ENCODE results near the gene FMN1. TPM values are rescaled to one million over a fixed set of nuclear protein-coding genes. Genes with fewer than 3 reads are reported as not detected.
A peak's percentile ranks its signal among the peaks of the same experiment; 100 is the strongest.

FMN1 gene
- total and polyA plus RNA-seq, 2 experiments from 2014 or later = 0.93 to 2.2 TPM

- no peaks in the 10 kb centered on the region for H3K9me2 ChIP-seq (ENCODE audit: insufficient read depth)
- no peaks in the 10 kb centered on the region for H3K9me3 ChIP-seq (ENCODE audit: low read depth)
- H3K4me1 ChIP-seq (ENCODE audit: insufficient read depth) = no peaks in the 10 kb centered on the region
- H2AFZ ChIP-seq = no peak overlapping the region
- H3K4me2 ChIP-seq (ENCODE audit: unreplicated experiment) = no peak overlapping the region
- H3K79me2 ChIP-seq (ENCODE audit: insufficient read depth) = no peaks in the 10 kb centered on the region
- no peaks in the 10 kb centered on the region for H3K36me3 ChIP-seq (ENCODE audit: low read depth)
- no peaks in the 10 kb centered on the region for H3F3A ChIP-seq (ENCODE audit: insufficient read depth)
- WGBS, 2 experiments (ENCODE audit: low coverage in 1 of 2, low lambda C conversion rate in 2 of 2, missing lambda C conversion rate in 2 of 2) = 66 to 68% methylated on average over 2 of the region's 2 CpGs
- H3K27me3 ChIP-seq (replicated peaks; ENCODE audit: insufficient read depth) = peaks cover 8% of the 10 kb centered on the region
- H4K20me1 ChIP-seq (ENCODE audit: insufficient read depth) = no peaks in the 10 kb centered on the region
- no peak overlapping the region for H3K9ac ChIP-seq
- H3K27ac ChIP-seq = no peak overlapping the region
- DNase-seq = no peak
- H3K4me3 ChIP-seq = no peak overlapping the region
- in situ Hi-C loops (cut with MboI) = no loop called here
- TF ChIP-seq EZH2 (IDR thresholded peaks at IDR 0.05; ENCODE audit: insufficient read depth, poor library complexity, severe bottlenecking) (no peak), EZH2phosphoT487 (IDR thresholded peaks at IDR 0.05; ENCODE audit: insufficient read depth, low read depth) (no peak)
Measured at GRCh38 chr15:33218071-33218491, 23.6 kb upstream of the FMN1 start.

- whole genome bisulfite sequencing, 2 experiments (ENCODE audit: low coverage in 1 of 2, low lambda C conversion rate in 2 of 2, missing lambda C conversion rate in 2 of 2) = 78 to 85% methylated on average over 3 of the region's 3 CpGs
- H3K4me2 ChIP-seq (ENCODE audit: unreplicated experiment) = no peak overlapping the region
Measured at GRCh38 chr15:33215941-33216872, 21.7 kb upstream of the FMN1 start.

GRCh38 chr15:33211176-33211808 is 16.8 kb upstream of the FMN1 start:
- Histone ChIP-seq H3K4me2 (ENCODE audit: unreplicated experiment) (no peak overlapping the region), H3K9ac (no peak overlapping the region), H3F3A (ENCODE audit: insufficient read depth) (no peaks in the 10 kb centered on the region), H3K9me2 (ENCODE audit: insufficient read depth) (no peaks in the 10 kb centered on the region), H3K9me3 (ENCODE audit: low read depth) (no peaks in the 10 kb centered on the region), H3K27ac (no peak overlapping the region), H2AFZ (no peak overlapping the region), H3K79me2 (ENCODE audit: insufficient read depth) (no peaks in the 10 kb centered on the region), H3K4me1 (ENCODE audit: insufficient read depth) (no peaks in the 10 kb centered on the region), H4K20me1 (ENCODE audit: insufficient read depth) (no peaks in the 10 kb centered on the region), H3K36me3 (ENCODE audit: low read depth) (no peaks in the 10 kb centered on the region), H3K27me3 (replicated peaks; ENCODE audit: insufficient read depth) (peaks cover 4% of the 10 kb centered on the region; the same call in 1 of the 2 replicates), H3K4me3 (no peak overlapping the region)
- DNase-seq = peak; percentile 16
- 3% methylated on average over 3 of the region's 3 CpGs for WGBS, 2 experiments (ENCODE audit: low coverage in 1 of 2, low lambda C conversion rate in 2 of 2, missing lambda C conversion rate in 2 of 2)
- TF ChIP-seq EZH2 (IDR thresholded peaks at IDR 0.05; ENCODE audit: insufficient read depth, poor library complexity, severe bottlenecking) (no peak), EZH2phosphoT487 (IDR thresholded peaks at IDR 0.05; ENCODE audit: insufficient read depth, low read depth) (no peak)
- in situ Hi-C loops (cut with MboI) = no loop called here

More at GRCh38 chr15:33215941-33216872, 21.7 kb upstream of the FMN1 start:
- DNase-seq = peak; percentile 55
- Histone ChIP-seq H3F3A (ENCODE audit: insufficient read depth) (no peaks in the 10 kb centered on the region), H3K4me1 (ENCODE audit: insufficient read depth) (no peaks in the 10 kb centered on the region), H3K9me2 (ENCODE audit: insufficient read depth) (no peaks in the 10 kb centered on the region), H3K9me3 (ENCODE audit: low read depth) (no peaks in the 10 kb centered on the region), H3K9ac (no peak overlapping the region), H3K79me2 (ENCODE audit: insufficient read depth) (no peaks in the 10 kb centered on the region), H3K4me3 (no peak overlapping the region), H3K27ac (no peak overlapping the region), H4K20me1 (ENCODE audit: insufficient read depth) (no peaks in the 10 kb centered on the region), H2AFZ (no peak overlapping the region), H3K36me3 (ENCODE audit: low read depth) (no peaks in the 10 kb centered on the region), H3K27me3 (replicated peaks; ENCODE audit: insufficient read depth) (peaks cover 8% of the 10 kb centered on the region)
- in situ Hi-C loops (cut with MboI) = no loop called here
- TF ChIP-seq EZH2 (IDR thresholded peaks at IDR 0.05; ENCODE audit: insufficient read depth, poor library complexity, severe bottlenecking) (no peak), EZH2phosphoT487 (IDR thresholded peaks at IDR 0.05; ENCODE audit: insufficient read depth, low read depth) (no peak)

GRCh38 chr15:33209575-33210481 is 15.3 kb upstream of the FMN1 start:
- H3K4me3 ChIP-seq = no peak overlapping the region
- no peaks in the 10 kb centered on the region for H3K9me2 ChIP-seq (ENCODE audit: insufficient read depth)
- H3K27ac ChIP-seq = no peak overlapping the region
- in situ Hi-C loops (cut with MboI) = no loop called here
- H2AFZ ChIP-seq = no peak overlapping the region
- DNase-seq = no peak
- no peaks in the 10 kb centered on the region for H3K4me1 ChIP-seq (ENCODE audit: insufficient read depth)
- H3K27me3 ChIP-seq (replicated peaks; ENCODE audit: insufficient read depth) = peaks cover 4% of the 10 kb centered on the region; the same call in 1 of the 2 replicates
- no peak overlapping the region for H3K4me2 ChIP-seq (ENCODE audit: unreplicated experiment)
- H3K9ac ChIP-seq = no peak overlapping the region
- H4K20me1 ChIP-seq (ENCODE audit: insufficient read depth) = no peaks in the 10 kb centered on the region
- no peak for TF ChIP-seq EZH2 (IDR thresholded peaks at IDR 0.05; ENCODE audit: insufficient read depth, poor library complexity, severe bottlenecking)
- TF ChIP-seq EZH2phosphoT487 (IDR thresholded peaks at IDR 0.05; ENCODE audit: insufficient read depth, low read depth) = no peak
- no peaks in the 10 kb centered on the region for H3K9me3 ChIP-seq (ENCODE audit: low read depth)
- no peaks in the 10 kb centered on the region for H3K36me3 ChIP-seq (ENCODE audit: low read depth)
- no peaks in the 10 kb centered on the region for H3F3A ChIP-seq (ENCODE audit: insufficient read depth)
- no peaks in the 10 kb centered on the region for H3K79me2 ChIP-seq (ENCODE audit: insufficient read depth)
- WGBS, 2 experiments (ENCODE audit: low coverage in 1 of 2, low lambda C conversion rate in 2 of 2, missing lambda C conversion rate in 2 of 2) = 53 to 71% methylated on average over 2 of the region's 2 CpGs
